Natural killer cell (primary cell): Measurements from ENCODE around the gene CPNE4. TPM values are rescaled to one million over a fixed set of nuclear protein-coding genes. Genes with fewer than 3 reads are reported as not detected.

Source experiments
- ATAC-seq, 3 donors: fragments of 150-1000 bp in 2 of 3; fragments of 200-7000 bp in 1 of 3; cut with Tn5 transposase; 1 replicate in 1 of 3; 2 replicates in 2 of 3; pipeline ENCODE4 v1.10.0; 2021; ENCODE audit warnings: mild to moderate bottlenecking in 2 of 3, moderate library complexity in 2 of 3
- DNase-seq, 2 donors: peaks; one replicate each; pipeline versions ENCODE4 v3.0.0 to v3.0.0-alpha.2; 2013 to 2021; ENCODE audit warnings: mixed read lengths in 1 of 2
- H3K27ac ChIP-seq: one replicate; pipeline ENCODE4 v1.5.1; 2013; ENCODE audit warnings: mild to moderate bottlenecking, low read length
- H3K27me3 ChIP-seq: one replicate; pipeline ENCODE4 v1.6.1; 2013; ENCODE audit warnings: low read length; ENCODE audit not compliant: control insufficient read depth, insufficient read depth
- H3K36me3 ChIP-seq: one replicate; pipeline ENCODE4 v1.6.1; 2013; ENCODE audit warnings: low read length; ENCODE audit not compliant: control insufficient read depth, insufficient read depth
- H3K4me1 ChIP-seq: one replicate; pipeline ENCODE4 v1.6.1; 2013; ENCODE audit warnings: low read length; ENCODE audit not compliant: control insufficient read depth, insufficient read depth
- H3K4me3 ChIP-seq: one replicate; pipeline ENCODE4 v1.5.1; 2013; ENCODE audit warnings: low read length
- H3K9me3 ChIP-seq: one replicate; pipeline ENCODE4 v1.6.1; 2013; ENCODE audit warnings: low read length; ENCODE audit not compliant: control insufficient read depth, insufficient read depth
- H3K27ac Mint-ChIP-seq, 2 donors: one replicate each; pipeline ENCODE4 v1.8.0; 2022; ENCODE audit warnings: mild to moderate bottlenecking in 2 of 2, mixed read lengths in 2 of 2, moderate library complexity in 1 of 2
- H3K27me3 Mint-ChIP-seq, 2 donors: one replicate each; pipeline ENCODE4 v1.8.0; 2022; ENCODE audit warnings: low read depth in 2 of 2, mixed read lengths in 2 of 2
- H3K36me3 Mint-ChIP-seq: one replicate; pipeline ENCODE4 v1.8.0; 2022; ENCODE audit warnings: mixed read lengths
- H3K4me1 Mint-ChIP-seq, 2 donors: one replicate each; pipeline ENCODE4 v1.8.0; 2022; ENCODE audit warnings: mixed read lengths in 2 of 2
- H3K4me3 Mint-ChIP-seq: one replicate; pipeline ENCODE4 v1.8.0; 2022; ENCODE audit warnings: mild to moderate bottlenecking, moderate library complexity, mixed read lengths
- H3K9me3 Mint-ChIP-seq, 2 donors: one replicate each; pipeline ENCODE4 v1.8.0; 2022; ENCODE audit warnings: mixed read lengths in 2 of 2
- CTCF ChIP-seq: fragments of 200-600 bp; IDR thresholded peaks from one replicate; pipeline ENCODE4 v1.8.0; 2022; ENCODE audit warnings: antibody characterized with exemption
- WGBS: methylation state at CpG from one replicate; pipeline ENCODE4 v1.1.7; 2013; ENCODE audit warnings: missing lambda C conversion rate; ENCODE audit not compliant: insufficient coverage; 5-methylcytosine and 5-hydroxymethylcytosine counted together
- intact Hi-C: fragments of 100-400 bp; cut with micrococcal nuclease; formaldehyde crosslinking; loops from one replicate; pipeline ENCODE4 v1.14.2; 2022
- total RNA-seq, 4 donors: library from RNA; stranded (reverse); fragments of 120-200 nt in 1 of 4; gene quantifications; one replicate each; pipeline versions ENCODE4 v1.2.3 to v1.2.4, GENCODE V29; 2013 to 2022

CPNE4 gene
- total RNA-seq, 3 donors from 2014 or later (not counting 1 experiment from before 2014, with no cell fraction given), result not detected

DNA sequence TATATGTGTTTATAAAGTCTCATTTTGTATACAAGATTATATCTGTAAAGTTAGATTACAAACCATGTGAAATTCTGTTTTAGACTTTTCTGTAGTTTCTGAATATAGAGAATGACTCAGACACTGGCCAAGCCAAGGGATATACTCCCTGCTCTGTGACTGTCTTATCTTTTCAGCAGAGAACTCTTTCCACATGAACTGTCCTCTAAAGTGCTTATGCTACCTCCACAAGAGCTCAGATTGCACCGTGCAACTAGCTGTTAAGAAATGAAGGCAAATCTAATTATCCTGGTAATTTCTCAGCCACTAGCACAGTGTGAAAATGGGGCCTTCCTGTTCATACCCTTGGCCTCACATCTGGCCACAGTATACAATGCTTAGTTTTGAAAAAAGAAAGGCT, 44.3 kb upstream of the CPNE4 start:
- H3K4me1 Mint-ChIP-seq, result no peaks in the 10 kb centered on the region
- H3K9me3 Mint-ChIP-seq, result peaks cover 5 to 6% of the 10 kb centered on the region in 2 donors
- intact Hi-C loops, result no loop called here
- TF ChIP-seq CTCF, result no peak
- H3K36me3 Mint-ChIP-seq, result no peaks in the 10 kb centered on the region
- WGBS, result 90% methylated on average over 1 of the region's 1 CpG
- H3K27me3 ChIP-seq, result no peaks in the 10 kb centered on the region
- no peak for ATAC-seq
- no peaks in the 10 kb centered on the region for H3K36me3 ChIP-seq
- no peak overlapping the region for H3K4me3 Mint-ChIP-seq
- no peaks in the 10 kb centered on the region for H3K9me3 ChIP-seq
- H3K27ac ChIP-seq, result no peak overlapping the region
- no peak overlapping the region for H3K27ac Mint-ChIP-seq
- no peaks in the 10 kb centered on the region for H3K27me3 Mint-ChIP-seq
- no peak overlapping the region for H3K4me3 ChIP-seq
- DNase-seq, result no peak
- H3K4me1 ChIP-seq, result no peaks in the 10 kb centered on the region

DNA sequence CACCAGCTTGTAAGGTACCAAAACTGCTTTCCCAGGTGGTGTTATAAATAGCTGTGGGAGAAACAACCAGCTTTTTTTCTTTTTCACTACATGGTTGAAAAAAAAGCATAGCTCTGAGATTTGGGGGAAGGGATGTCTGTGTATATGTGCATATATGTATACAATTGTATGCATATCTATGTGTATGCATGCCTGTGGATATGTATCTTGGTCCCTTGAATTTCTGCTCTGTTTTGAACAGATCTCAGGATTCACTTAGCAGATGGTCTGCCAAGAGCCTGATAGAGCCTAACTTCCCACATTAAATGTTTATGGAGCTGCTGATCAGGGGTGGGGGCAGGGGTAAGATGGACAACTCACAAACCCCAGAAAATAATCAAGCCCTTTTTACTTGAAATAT, 39.0 kb upstream of the CPNE4 start:
- ATAC-seq, result no peak
- no peak for TF ChIP-seq CTCF
- H3K4me3 Mint-ChIP-seq, result no peak overlapping the region
- H3K27ac Mint-ChIP-seq, result no peak overlapping the region
- H3K4me3 ChIP-seq, result no peak overlapping the region
- no peaks in the 10 kb centered on the region for H3K36me3 Mint-ChIP-seq
- intact Hi-C loops, result no loop called here
- peaks cover 0 to 4% of the 10 kb centered on the region in 2 donors for H3K9me3 Mint-ChIP-seq
- no peaks in the 10 kb centered on the region for H3K27me3 Mint-ChIP-seq
- no peaks in the 10 kb centered on the region for H3K36me3 ChIP-seq
- DNase-seq, result no peak
- no peaks in the 10 kb centered on the region for H3K4me1 Mint-ChIP-seq
- H3K4me1 ChIP-seq, result no peaks in the 10 kb centered on the region
- no peaks in the 10 kb centered on the region for H3K9me3 ChIP-seq
- no peaks in the 10 kb centered on the region for H3K27me3 ChIP-seq
- H3K27ac ChIP-seq, result no peak overlapping the region

GRCh38 chr3:132071043-132071442, 36.2 kb upstream of the CPNE4 start:
- TF ChIP-seq CTCF, result no peak
- no peaks in the 10 kb centered on the region for H3K36me3 Mint-ChIP-seq
- H3K27me3 ChIP-seq, result no peaks in the 10 kb centered on the region
- H3K4me1 Mint-ChIP-seq, result no peaks in the 10 kb centered on the region
- DNase-seq (no peak), ATAC-seq (no peak)
- H3K4me1 ChIP-seq, result no peaks in the 10 kb centered on the region
- intact Hi-C loops, result no loop called here
- no peaks in the 10 kb centered on the region for H3K9me3 ChIP-seq
- H3K27ac Mint-ChIP-seq, result no peak overlapping the region
- no peak overlapping the region for H3K4me3 Mint-ChIP-seq
- no peaks in the 10 kb centered on the region for H3K27me3 Mint-ChIP-seq
- peaks cover 0 to 2% of the 10 kb centered on the region in 2 donors for H3K9me3 Mint-ChIP-seq
- H3K36me3 ChIP-seq, result no peaks in the 10 kb centered on the region
- no peak overlapping the region for H3K27ac ChIP-seq
- no peak overlapping the region for H3K4me3 ChIP-seq

GRCh38 chr3:132064114-132064513, 29.3 kb upstream of the CPNE4 start:
- Mint-ChIP-seq H3K9me3 (peaks cover 2 to 7% of the 10 kb centered on the region in 2 donors), H3K4me3 (no peak overlapping the region), H3K27me3 (no peaks in the 10 kb centered on the region), H3K4me1 (no peaks in the 10 kb centered on the region), H3K27ac (no peak overlapping the region), H3K36me3 (no peaks in the 10 kb centered on the region)
- H3K4me3 ChIP-seq, result no peak overlapping the region
- ATAC-seq (no peak), DNase-seq (no peak)
- H3K36me3 ChIP-seq, result no peaks in the 10 kb centered on the region
- WGBS, result 14% methylated on average over 4 of the region's 4 CpGs
- no peaks in the 10 kb centered on the region for H3K9me3 ChIP-seq
- no peak overlapping the region for H3K27ac ChIP-seq
- no peak for TF ChIP-seq CTCF
- no peaks in the 10 kb centered on the region for H3K4me1 ChIP-seq
- intact Hi-C loops, result no loop called here
- no peaks in the 10 kb centered on the region for H3K27me3 ChIP-seq
